HG03097 (cell line): ENCODE data around the gene PAPSS1.
A peak's percentile ranks its signal among the peaks of the same experiment; 100 is the strongest.

Experiments
- ATAC-seq: cut with Tn5 transposase; IDR thresholded peaks from one replicate; pipeline ENCODE4 v1.9.1; 2021; ENCODE audit not compliant: unreplicated experiment, low FRiP score

PAPSS1 gene

GRCh38 chr4:107719922-107720722, at the start of gene PAPSS1:
PAPSS1 (minus strand) TSS chr4:107720234; CDS start chr4:107720179, 55 bp downstream.
- peak; percentile 92 for ATAC-seq

- no peak for ATAC-seq
Observed at GRCh38 chr4:107760281-107760947, 40.4 kb upstream of the PAPSS1 start.

GRCh38 chr4:107757864-107758476, 37.9 kb upstream of the PAPSS1 start:
- no peak for ATAC-seq

GRCh38 chr4:107757283-107757682, 37.2 kb upstream of the PAPSS1 start:
- no peak for ATAC-seq

- ATAC-seq: no peak
Observed at GRCh38 chr4:107755841-107756356, 35.9 kb upstream of the PAPSS1 start.

- no peak for ATAC-seq
Observed at GRCh38 chr4:107751670-107752069, 31.6 kb upstream of the PAPSS1 start.

- no peak for ATAC-seq
Observed at GRCh38 chr4:107747748-107748486, 27.9 kb upstream of the PAPSS1 start.

- no peak for ATAC-seq
Observed at GRCh38 chr4:107746161-107746560, 26.1 kb upstream of the PAPSS1 start.

GRCh38 chr4:107744532-107744931, 24.5 kb upstream of the PAPSS1 start:
- no peak for ATAC-seq

GRCh38 chr4:107743532-107743931, 23.5 kb upstream of the PAPSS1 start:
- ATAC-seq: no peak

- no peak for ATAC-seq
Observed at GRCh38 chr4:107742791-107743190, 22.8 kb upstream of the PAPSS1 start.

GRCh38 chr4:107742196-107742595, 22.2 kb upstream of the PAPSS1 start:
- no peak for ATAC-seq

GRCh38 chr4:107740950-107741701, 21.1 kb upstream of the PAPSS1 start:
- no peak for ATAC-seq

GRCh38 chr4:107740381-107740780, 20.3 kb upstream of the PAPSS1 start:
- ATAC-seq: no peak

- no peak for ATAC-seq
Observed at GRCh38 chr4:107737450-107737849, 17.4 kb upstream of the PAPSS1 start.

- peak; percentile 59 for ATAC-seq
Observed at GRCh38 chr4:107736924-107737448, 17.0 kb upstream of the PAPSS1 start.

GRCh38 chr4:107736037-107736436, 16.0 kb upstream of the PAPSS1 start:
- peak; percentile 60 for ATAC-seq

GRCh38 chr4:107734120-107734519, 14.1 kb upstream of the PAPSS1 start:
- no peak for ATAC-seq

GRCh38 chr4:107733431-107733925, 13.4 kb upstream of the PAPSS1 start:
- no peak for ATAC-seq
